ENCODE results near the gene ALPP.

The ALPP gene

GRCh38 chr2:232431705-232432590, 53.4 kb downstream of the ALPP start:
- DNase-seq, result no peak
